ENCODE results near the gene SLC34A1.

SLC34A1 gene

DNA sequence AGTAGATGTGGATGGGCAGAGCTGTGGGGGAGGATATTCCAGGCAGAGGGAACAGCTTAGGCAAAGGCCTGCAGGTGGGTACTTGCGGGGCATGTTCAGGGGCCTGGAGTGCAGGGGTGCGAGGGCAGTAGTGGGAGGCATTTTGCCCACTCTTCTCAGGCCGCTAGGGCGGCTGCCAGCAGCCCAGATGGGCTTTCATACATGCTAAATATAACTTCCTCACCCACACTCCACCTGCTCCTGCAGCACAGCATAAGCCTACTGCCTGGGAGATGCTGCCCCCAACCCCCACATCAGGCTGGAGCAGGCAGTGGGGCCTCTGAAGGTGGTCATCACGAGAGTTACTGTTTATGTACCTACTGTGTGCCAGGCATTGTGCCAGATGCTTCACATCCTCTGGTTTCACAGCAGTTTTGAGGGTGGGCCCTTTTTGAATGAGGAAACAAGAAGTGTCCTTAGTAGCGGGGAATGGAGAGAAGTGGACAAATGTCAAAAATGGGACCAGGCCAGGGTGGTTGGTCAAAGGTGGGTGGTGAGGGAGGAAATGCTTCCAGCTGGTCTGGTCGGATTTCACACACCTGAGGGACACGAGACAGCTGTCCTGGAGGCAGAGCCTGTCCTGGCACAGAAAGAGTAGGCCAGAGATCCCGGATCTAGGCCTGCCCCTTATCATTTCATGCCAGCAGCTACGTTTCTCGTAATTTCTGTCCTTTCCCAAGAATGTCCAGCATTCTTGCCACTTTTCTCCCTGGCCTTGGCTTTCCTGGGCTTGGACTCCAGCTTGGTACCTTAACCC, 14.4 kb upstream of the SLC34A1 start:
- ATAC-seq (ENCODE audit: insufficient read depth, low read depth), result no peak
- no peaks in the 10 kb centered on the region for H4K20me1 ChIP-seq (ENCODE audit: insufficient read depth, low read length)
- no peak overlapping the region for H3K27ac ChIP-seq (ENCODE audit: low read length)
- TF ChIP-seq EZH2 (IDR thresholded peaks at IDR 0.05; ENCODE audit: borderline replicate concordance, low read depth, low read length, severe bottlenecking), result no peak
- TF ChIP-seq, protein P1, sequence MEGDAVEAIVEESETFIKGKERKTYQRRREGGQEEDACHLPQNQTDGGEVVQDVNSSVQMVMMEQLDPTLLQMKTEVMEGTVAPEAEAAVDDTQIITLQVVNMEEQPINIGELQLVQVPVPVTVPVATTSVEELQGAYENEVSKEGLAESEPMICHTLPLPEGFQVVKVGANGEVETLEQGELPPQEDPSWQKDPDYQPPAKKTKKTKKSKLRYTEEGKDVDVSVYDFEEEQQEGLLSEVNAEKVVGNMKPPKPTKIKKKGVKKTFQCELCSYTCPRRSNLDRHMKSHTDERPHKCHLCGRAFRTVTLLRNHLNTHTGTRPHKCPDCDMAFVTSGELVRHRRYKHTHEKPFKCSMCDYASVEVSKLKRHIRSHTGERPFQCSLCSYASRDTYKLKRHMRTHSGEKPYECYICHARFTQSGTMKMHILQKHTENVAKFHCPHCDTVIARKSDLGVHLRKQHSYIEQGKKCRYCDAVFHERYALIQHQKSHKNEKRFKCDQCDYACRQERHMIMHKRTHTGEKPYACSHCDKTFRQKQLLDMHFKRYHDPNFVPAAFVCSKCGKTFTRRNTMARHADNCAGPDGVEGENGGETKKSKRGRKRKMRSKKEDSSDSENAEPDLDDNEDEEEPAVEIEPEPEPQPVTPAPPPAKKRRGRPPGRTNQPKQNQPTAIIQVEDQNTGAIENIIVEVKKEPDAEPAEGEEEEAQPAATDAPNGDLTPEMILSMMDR (IDR thresholded peaks at IDR 0.05; ENCODE audit: borderline replicate concordance, extremely low read depth, low read length, poor library complexity, severe bottlenecking), result no peak
- no peaks in the 10 kb centered on the region for H3K36me3 ChIP-seq (ENCODE audit: insufficient read depth, low read length)
- no peak overlapping the region for H3K9ac ChIP-seq (ENCODE audit: low read depth, low read length)
- no peak for DNase-seq
- no peak overlapping the region for H3K4me3 ChIP-seq (ENCODE audit: low read depth in 1 of 2, low read length in 2 of 2)
- H3K4me2 ChIP-seq (ENCODE audit: insufficient read depth, low read length), result no peak overlapping the region
- H3K79me2 ChIP-seq (ENCODE audit: insufficient read depth, low read length), result no peaks in the 10 kb centered on the region
- no peaks in the 10 kb centered on the region for H3K9me3 ChIP-seq (ENCODE audit: insufficient read depth, low read length, severe bottlenecking)
- H3K27me3 ChIP-seq (ENCODE audit: insufficient read depth, low read length, poor library complexity), result no peaks in the 10 kb centered on the region
- H2AFZ ChIP-seq (ENCODE audit: low read depth, low read length), result no peak overlapping the region
- H3K4me1 ChIP-seq (ENCODE audit: insufficient read depth, low read length), result peaks cover 12% of the 10 kb centered on the region

DNA sequence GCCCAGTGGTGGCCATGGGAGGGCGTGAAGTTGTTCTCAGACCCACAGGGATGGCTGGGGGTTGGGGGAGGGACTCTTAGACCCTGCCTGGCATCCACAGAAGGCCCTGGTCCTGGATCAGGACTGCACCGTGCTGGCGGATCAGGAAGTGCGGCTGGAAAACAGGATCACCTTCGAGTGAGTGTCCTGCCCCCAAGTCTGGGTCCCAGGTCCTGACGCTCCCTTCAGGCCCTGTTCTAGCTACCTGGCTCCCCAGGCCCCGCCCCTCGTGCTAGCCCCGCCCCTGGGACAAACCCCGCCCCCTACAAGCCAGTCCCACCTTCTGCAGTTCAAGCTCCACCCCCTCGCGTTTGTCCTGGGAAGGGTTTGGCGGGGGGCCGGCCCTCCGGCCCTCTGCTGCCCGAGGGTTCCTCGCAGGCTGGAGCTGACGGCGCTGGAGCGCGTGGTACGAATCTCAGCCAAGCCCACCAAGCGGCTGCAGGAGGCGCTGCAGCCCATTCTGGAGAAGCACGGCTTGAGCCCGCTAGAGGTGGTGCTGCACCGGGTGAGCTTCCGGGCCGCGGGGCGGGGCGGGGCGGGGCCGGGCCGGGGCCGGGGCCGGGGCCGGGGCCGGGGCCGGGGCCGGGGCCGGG, 13.6 kb upstream of the SLC34A1 start:
- Histone ChIP-seq H3K79me2 (ENCODE audit: insufficient read depth, low read length) (no peaks in the 10 kb centered on the region), H3K36me3 (ENCODE audit: insufficient read depth, low read length) (no peaks in the 10 kb centered on the region), H3K4me2 (ENCODE audit: insufficient read depth, low read length) (no peak overlapping the region), H3K4me3 (ENCODE audit: low read depth in 1 of 2, low read length in 2 of 2) (no peak overlapping the region), H3K9ac (ENCODE audit: low read depth, low read length) (no peak overlapping the region), H3K27me3 (ENCODE audit: insufficient read depth, low read length, poor library complexity) (no peaks in the 10 kb centered on the region), H3K9me3 (ENCODE audit: insufficient read depth, low read length, severe bottlenecking) (no peaks in the 10 kb centered on the region), H2AFZ (ENCODE audit: low read depth, low read length) (no peak overlapping the region), H3K4me1 (ENCODE audit: insufficient read depth, low read length) (peaks cover 12% of the 10 kb centered on the region), H3K27ac (ENCODE audit: low read length) (no peak overlapping the region), H4K20me1 (ENCODE audit: insufficient read depth, low read length) (no peaks in the 10 kb centered on the region)
- ATAC-seq (ENCODE audit: insufficient read depth, low read depth) (no peak), DNase-seq (no peak)
- TF ChIP-seq, protein P1 (IDR thresholded peaks at IDR 0.05; ENCODE audit: borderline replicate concordance, extremely low read depth, low read length, poor library complexity, severe bottlenecking), result peak; percentile 30
- no peak for TF ChIP-seq EZH2 (IDR thresholded peaks at IDR 0.05; ENCODE audit: borderline replicate concordance, low read depth, low read length, severe bottlenecking)

DNA sequence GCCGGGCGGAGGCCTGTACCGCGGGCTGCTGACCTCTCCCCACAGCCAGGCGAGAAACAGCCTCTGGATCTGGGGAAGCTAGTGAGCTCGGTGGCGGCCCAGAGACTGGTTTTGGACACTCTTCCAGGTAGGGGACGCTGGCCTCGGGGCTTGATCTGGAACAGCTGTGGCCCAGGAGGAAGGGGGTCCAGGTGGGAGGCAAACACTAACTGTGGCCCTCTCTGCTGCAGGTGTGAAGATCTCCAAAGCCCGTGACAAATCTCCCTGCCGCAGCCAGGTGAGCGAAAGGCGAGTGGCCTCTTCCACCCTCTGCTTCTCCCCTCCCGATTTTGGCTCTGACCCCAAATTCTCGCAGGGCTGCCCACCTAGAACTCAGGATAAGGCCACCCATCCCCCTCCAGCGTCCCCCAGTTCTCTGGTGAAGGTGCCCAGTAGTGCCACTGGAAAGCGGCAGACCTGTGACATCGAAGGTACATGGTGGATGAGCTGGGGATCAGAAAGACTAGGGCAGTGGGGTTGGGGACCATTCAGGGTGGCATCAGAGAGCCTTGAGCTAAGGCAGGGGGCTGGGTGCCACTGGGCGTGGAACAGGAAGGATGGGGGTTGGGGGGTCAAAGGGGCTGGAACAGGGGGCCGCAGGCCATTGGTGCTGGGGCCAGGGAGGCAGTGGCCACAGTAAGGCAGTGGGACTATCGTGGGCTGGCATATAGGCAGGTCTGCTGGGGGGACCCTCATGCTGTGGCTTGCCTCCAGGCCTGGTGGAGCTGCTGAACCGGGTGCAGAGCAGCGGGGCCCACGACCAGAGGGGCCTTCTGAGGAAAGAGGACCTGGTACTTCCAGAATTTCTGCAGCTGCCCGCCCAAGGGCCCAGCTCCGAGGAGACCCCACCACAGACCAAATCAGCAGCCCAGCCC, 12.9 kb upstream of the SLC34A1 start:
- no peaks in the 10 kb centered on the region for H3K36me3 ChIP-seq (ENCODE audit: insufficient read depth, low read length)
- no peak overlapping the region for H3K4me2 ChIP-seq (ENCODE audit: insufficient read depth, low read length)
- H3K27me3 ChIP-seq (ENCODE audit: insufficient read depth, low read length, poor library complexity), result no peaks in the 10 kb centered on the region
- no peak for TF ChIP-seq EZH2 (IDR thresholded peaks at IDR 0.05; ENCODE audit: borderline replicate concordance, low read depth, low read length, severe bottlenecking)
- TF ChIP-seq, protein P1 (IDR thresholded peaks at IDR 0.05; ENCODE audit: borderline replicate concordance, extremely low read depth, low read length, poor library complexity, severe bottlenecking), result no peak
- no peak overlapping the region for H2AFZ ChIP-seq (ENCODE audit: low read depth, low read length)
- no peak overlapping the region for H3K9ac ChIP-seq (ENCODE audit: low read depth, low read length)
- no peaks in the 10 kb centered on the region for H4K20me1 ChIP-seq (ENCODE audit: insufficient read depth, low read length)
- peaks cover 12% of the 10 kb centered on the region for H3K4me1 ChIP-seq (ENCODE audit: insufficient read depth, low read length)
- ATAC-seq (ENCODE audit: insufficient read depth, low read depth) (no peak), DNase-seq (no peak)
- H3K9me3 ChIP-seq (ENCODE audit: insufficient read depth, low read length, severe bottlenecking), result no peaks in the 10 kb centered on the region
- H3K27ac ChIP-seq (ENCODE audit: low read length), result no peak overlapping the region
- H3K79me2 ChIP-seq (ENCODE audit: insufficient read depth, low read length), result no peaks in the 10 kb centered on the region
- no peak overlapping the region for H3K4me3 ChIP-seq (ENCODE audit: low read depth in 1 of 2, low read length in 2 of 2)

Data from DND-41 (cell line).